ENCODE data around the gene SLC9A5.

The SLC9A5 gene

DNA sequence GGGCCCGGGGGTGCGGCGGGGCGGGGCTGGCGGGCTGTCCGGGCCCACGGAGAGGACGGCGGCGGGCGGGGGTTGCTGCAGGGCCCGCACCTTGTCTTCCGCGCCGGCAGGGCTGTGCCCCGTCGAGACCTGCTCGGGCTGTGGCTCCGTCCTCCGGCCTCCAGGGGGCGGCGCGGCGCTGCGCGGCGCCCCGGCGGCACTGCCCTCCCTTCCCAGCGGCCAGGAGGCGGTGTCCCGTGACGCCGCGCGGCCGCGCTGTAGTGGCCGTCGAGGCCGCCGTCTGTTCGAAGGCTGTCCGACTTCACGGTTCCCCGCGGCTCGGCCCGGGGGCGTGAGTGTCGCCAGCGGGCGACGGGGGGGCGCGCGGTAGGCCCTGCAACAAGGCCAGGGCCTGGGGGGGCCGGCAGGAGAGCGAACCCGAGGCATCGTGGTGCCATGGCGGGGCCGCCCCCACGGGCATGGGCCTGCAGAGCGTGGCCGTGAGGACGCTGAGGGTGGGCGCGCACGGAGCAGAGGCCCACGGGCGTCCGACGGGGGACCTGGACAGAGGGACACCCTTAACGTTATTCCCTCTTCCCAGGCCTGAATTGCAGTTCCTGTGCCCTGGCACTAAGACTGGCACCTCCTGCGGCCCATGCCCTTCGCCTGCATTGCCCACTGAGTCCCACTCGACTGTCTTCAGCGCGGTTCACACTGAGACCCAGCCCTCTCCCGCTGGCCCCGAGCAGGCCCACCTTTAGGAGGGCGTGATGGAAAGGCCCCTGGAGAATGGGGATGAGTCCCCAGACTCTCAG is 30.7 kb downstream of the SLC9A5 start, which contains the start of gene PLEKHG4:
Gene PLEKHG4 (plus strand): TSS at position 237 of the 794 bp plus-strand sequence. CDS start 513 bp downstream, at position 750.
- DNase-seq (ENCODE audit: low read depth): peak; percentile 83
- TF ChIP-seq POLR2A (IDR thresholded peaks at IDR 0.05; ENCODE audit: extremely low read depth, insufficient read length) (peak; percentile 53), MYC (IDR thresholded peaks at IDR 0.05; ENCODE audit: low read depth, low read length) (no peak; the same call in 1 of the 2 replicates), MAX (IDR thresholded peaks at IDR 0.05; ENCODE audit: low read depth, low read length) (peak; percentile 45; the same call in 1 of the 2 replicates), CTCF (IDR thresholded peaks at IDR 0.05; ENCODE audit: low read depth, low read length) (peak; percentile 46)
- peak within 1 kb of the TSS; percentile 65 for H3K4me3 ChIP-seq (ENCODE audit: low read depth, low read length)

DNA sequence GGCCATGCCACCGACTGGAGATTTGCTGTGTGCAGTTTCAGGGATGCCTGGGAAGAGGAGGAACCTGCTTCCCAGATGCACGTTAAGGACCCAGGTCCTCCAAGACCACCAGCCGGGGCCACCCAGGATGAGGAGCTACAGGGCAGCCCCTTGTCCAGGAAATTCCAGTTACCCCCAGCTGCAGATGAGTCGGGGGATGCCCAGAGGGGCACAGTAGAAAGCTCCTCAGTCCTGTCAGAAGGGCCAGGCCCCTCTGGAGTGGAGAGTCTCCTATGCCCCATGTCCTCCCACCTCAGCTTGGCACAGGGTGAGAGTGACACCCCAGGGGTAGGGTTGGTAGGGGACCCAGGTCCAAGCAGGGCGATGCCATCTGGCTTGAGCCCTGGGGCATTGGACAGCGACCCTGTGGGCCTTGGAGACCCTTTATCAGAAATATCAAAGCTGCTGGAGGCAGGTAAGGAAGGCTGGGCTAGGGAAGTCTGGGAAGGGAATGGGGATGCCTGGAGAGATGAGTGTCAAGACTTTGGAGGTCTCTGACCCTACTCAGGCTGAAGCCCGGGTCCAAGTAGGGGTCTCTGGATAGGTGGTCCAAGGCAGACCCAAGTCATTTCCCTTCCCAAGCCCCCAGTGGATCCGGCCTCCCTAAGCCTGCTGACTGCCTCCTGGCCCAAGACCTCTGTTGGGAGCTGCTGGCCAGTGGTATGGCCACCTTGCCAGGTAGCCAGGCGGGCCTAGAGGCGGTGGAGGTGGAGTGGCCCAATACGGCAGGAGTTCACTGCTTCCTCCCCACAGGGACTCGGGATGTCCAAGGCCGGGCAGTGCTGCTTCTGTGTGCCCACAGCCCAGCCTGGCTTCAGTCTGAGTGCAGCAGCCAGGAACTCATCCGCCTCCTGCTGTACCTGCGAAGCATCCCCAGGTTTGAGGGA is 31.6 kb downstream of the SLC9A5 start:
- TF ChIP-seq MAX (IDR thresholded peaks at IDR 0.05; ENCODE audit: low read depth, low read length) (no peak), POLR2A (IDR thresholded peaks at IDR 0.05; ENCODE audit: extremely low read depth, insufficient read length) (no peak), CTCF (IDR thresholded peaks at IDR 0.05; ENCODE audit: low read depth, low read length) (no peak), MYC (IDR thresholded peaks at IDR 0.05; ENCODE audit: low read depth, low read length) (no peak)
- H3K4me3 ChIP-seq (ENCODE audit: low read depth, low read length): no peak overlapping the region
- DNase-seq (ENCODE audit: low read depth): no peak

DNA sequence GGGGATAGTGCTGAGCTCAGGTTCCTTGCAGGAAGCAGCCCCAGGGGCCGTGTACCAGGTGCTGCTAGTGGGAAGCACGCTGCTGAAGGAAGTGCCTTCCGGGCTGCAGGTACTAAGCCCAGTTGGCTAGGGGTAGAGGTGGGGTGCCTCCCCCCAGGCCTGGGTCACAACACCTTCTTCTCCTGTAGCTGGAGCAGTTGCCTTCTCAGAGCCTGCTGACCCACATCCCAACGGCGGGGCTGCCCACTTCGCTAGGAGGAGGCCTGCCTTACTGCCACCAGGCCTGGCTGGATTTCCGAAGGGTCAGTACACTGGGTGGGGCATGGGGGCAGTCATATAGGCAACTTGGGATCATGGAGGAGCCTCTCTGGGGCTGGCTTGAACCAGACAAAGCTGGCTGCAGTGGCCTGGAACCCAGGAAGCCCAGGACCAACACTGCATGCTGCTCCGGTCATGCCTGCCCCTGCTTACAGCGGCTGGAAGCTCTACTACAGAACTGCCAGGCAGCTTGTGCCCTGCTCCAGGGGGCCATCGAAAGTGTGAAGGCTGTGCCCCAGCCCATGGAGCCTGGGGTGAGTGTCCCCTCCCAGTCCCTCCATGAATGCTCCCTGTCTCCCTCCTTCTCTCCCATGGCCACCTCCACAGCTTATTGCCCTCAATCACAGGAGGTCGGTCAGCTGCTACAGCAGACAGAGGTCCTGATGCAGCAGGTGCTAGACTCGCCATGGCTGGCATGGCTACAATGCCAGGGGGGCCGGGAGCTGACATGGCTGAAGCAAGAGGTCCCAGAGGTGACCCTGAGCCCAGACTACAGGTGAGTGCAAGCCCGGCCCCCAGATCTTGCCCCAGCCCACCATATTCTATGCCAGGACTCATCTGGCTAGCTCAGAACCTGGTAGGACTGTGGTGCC is 33.0 kb downstream of the SLC9A5 start:
- DNase-seq (ENCODE audit: low read depth): no peak
- H3K4me3 ChIP-seq (ENCODE audit: low read depth, low read length): no peak overlapping the region
- TF ChIP-seq MYC (IDR thresholded peaks at IDR 0.05; ENCODE audit: low read depth, low read length): no peak
- no peak for TF ChIP-seq MAX (IDR thresholded peaks at IDR 0.05; ENCODE audit: low read depth, low read length)
- TF ChIP-seq POLR2A (IDR thresholded peaks at IDR 0.05; ENCODE audit: extremely low read depth, insufficient read length): no peak
- TF ChIP-seq CTCF (IDR thresholded peaks at IDR 0.05; ENCODE audit: low read depth, low read length): no peak

- TF ChIP-seq CTCF (IDR thresholded peaks at IDR 0.05; ENCODE audit: low read depth, low read length) (no peak), POLR2A (IDR thresholded peaks at IDR 0.05; ENCODE audit: extremely low read depth, insufficient read length) (no peak), MYC (IDR thresholded peaks at IDR 0.05; ENCODE audit: low read depth, low read length) (no peak), MAX (IDR thresholded peaks at IDR 0.05; ENCODE audit: low read depth, low read length) (no peak)
- no peak overlapping the region for H3K4me3 ChIP-seq (ENCODE audit: low read depth, low read length)
- DNase-seq (ENCODE audit: low read depth): no peak
Observed at GRCh38 chr16:67282447-67282805, 33.6 kb downstream of the SLC9A5 start.

All from NB4 (cell line).